Esophagus mucosa (tissue), 1 donor: ENCODE results near the gene LPCAT1. TPM values are rescaled to one million over a fixed set of nuclear protein-coding genes. Genes with fewer than 3 reads are reported as not detected.
"Not testable (repeated sequence)": the region's sequence is repeated elsewhere in the genome, so short reads cannot be mapped to it uniquely, and the experiment has no call there.

Experiments
- ATAC-seq: fragments of 200-7000 bp; cut with Tn5 transposase; one replicate; pipeline ENCODE4 v1.9.1; 2020
- total RNA-seq: library from RNA; stranded (reverse); gene quantifications from one replicate; pipeline ENCODE4 v1.2.4, GENCODE V29; 2023
- donor health status: DM: yes; HTN: yes; CAD: no.

Gene LPCAT1
- total RNA-seq, 1 donor from 2014 or later = 15.0 TPM

- ATAC-seq = no peak
Measured at GRCh38 chr5:1507961-1508658, 15.7 kb downstream of the LPCAT1 start.

GRCh38 chr5:1507457-1507856 lies 16.3 kb downstream of the LPCAT1 start:
- no peak for ATAC-seq

- ATAC-seq = no peak
Measured at GRCh38 chr5:1507014-1507375, 16.8 kb downstream of the LPCAT1 start.

GRCh38 chr5:1506242-1507013 lies 17.3 kb downstream of the LPCAT1 start:
- ATAC-seq = no peak

GRCh38 chr5:1505506-1506241 lies 18.1 kb downstream of the LPCAT1 start:
- ATAC-seq = no peak

- ATAC-seq = not testable (repeated sequence)
Measured at GRCh38 chr5:1505089-1505488, 18.7 kb downstream of the LPCAT1 start.

- no peak for ATAC-seq
Measured at GRCh38 chr5:1504617-1505016, 19.1 kb downstream of the LPCAT1 start.

- no peak for ATAC-seq
Measured at GRCh38 chr5:1504069-1504595, 19.6 kb downstream of the LPCAT1 start.

- ATAC-seq = no peak
Measured at GRCh38 chr5:1503241-1504068, 20.3 kb downstream of the LPCAT1 start.

- no peak for ATAC-seq
Measured at GRCh38 chr5:1502737-1503120, 21.0 kb downstream of the LPCAT1 start.

GRCh38 chr5:1502046-1502736 lies 21.6 kb downstream of the LPCAT1 start:
- peak; percentile 55 for ATAC-seq

GRCh38 chr5:1501372-1502045 lies 22.3 kb downstream of the LPCAT1 start:
- peak; percentile 3 for ATAC-seq

GRCh38 chr5:1500411-1501091 lies 23.2 kb downstream of the LPCAT1 start:
- ATAC-seq = no peak

GRCh38 chr5:1499851-1500250 lies 23.9 kb downstream of the LPCAT1 start:
- no peak for ATAC-seq

- no peak for ATAC-seq
Measured at GRCh38 chr5:1498623-1499416, 24.9 kb downstream of the LPCAT1 start.

GRCh38 chr5:1497795-1498622 lies 25.8 kb downstream of the LPCAT1 start:
- no peak for ATAC-seq

GRCh38 chr5:1497242-1497777 lies 26.4 kb downstream of the LPCAT1 start:
- ATAC-seq = peak; percentile 4

GRCh38 chr5:1495525-1495897 lies 28.2 kb downstream of the LPCAT1 start:
- ATAC-seq = no peak
